ENCODE results near the gene TMED7. TPM values are rescaled to one million over a fixed set of nuclear protein-coding genes. Genes with fewer than 3 reads are reported as not detected.
A peak's percentile ranks its signal among the peaks of the same experiment; 100 is the strongest.

The TMED7 gene
- total RNA-seq, 1 donor from 2014 or later: 74.1 TPM

DNA sequence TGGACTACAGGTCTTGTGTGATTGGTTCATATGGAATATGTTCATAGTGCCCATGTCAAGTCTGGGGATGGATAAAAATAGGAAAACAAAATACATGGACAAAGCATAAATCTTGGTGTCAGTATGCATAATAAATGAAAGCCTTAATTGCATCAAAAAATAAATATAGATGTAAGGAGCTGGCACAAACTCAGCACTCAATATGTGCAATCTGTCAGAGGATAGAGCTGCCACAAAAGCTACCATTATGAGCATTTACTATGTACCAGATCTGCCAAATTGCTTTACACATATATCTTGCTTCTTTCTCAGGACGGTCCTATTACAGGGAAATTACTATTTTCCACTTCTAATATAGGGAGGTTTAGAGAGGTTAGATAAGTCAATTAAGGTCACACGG is 18.2 kb upstream of the TMED7 start:
- H3K4me3 ChIP-seq (ENCODE audit: low read depth, low read length): no peak overlapping the region
- TF ChIP-seq, protein P1, sequence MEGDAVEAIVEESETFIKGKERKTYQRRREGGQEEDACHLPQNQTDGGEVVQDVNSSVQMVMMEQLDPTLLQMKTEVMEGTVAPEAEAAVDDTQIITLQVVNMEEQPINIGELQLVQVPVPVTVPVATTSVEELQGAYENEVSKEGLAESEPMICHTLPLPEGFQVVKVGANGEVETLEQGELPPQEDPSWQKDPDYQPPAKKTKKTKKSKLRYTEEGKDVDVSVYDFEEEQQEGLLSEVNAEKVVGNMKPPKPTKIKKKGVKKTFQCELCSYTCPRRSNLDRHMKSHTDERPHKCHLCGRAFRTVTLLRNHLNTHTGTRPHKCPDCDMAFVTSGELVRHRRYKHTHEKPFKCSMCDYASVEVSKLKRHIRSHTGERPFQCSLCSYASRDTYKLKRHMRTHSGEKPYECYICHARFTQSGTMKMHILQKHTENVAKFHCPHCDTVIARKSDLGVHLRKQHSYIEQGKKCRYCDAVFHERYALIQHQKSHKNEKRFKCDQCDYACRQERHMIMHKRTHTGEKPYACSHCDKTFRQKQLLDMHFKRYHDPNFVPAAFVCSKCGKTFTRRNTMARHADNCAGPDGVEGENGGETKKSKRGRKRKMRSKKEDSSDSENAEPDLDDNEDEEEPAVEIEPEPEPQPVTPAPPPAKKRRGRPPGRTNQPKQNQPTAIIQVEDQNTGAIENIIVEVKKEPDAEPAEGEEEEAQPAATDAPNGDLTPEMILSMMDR (conservative IDR thresholded peaks at IDR 0.05; ENCODE audit: low read depth, low read length): no peak
- DNase-seq (ENCODE audit: low read depth): no peak

DNA sequence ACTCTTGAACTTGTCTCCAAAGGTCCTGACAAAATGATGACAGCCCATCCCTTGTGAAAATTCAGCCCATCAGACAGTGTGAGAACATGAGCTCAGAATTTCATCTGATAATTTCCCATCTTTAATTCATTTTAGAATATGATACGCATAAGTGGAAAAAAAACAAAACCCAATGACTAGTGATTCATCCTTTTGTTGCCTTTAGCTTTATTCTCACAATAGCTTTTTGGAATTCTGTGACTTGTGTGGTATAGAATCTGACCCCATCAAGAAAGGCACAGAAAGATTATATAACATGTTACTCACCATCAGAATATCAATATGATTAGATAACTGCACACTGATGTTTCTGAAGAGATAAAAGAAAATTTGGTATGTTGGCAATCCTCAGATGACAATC is 16.1 kb upstream of the TMED7 start:
- DNase-seq (ENCODE audit: low read depth): no peak
- TF ChIP-seq, protein P1 (conservative IDR thresholded peaks at IDR 0.05; ENCODE audit: low read depth, low read length): no peak
- no peak overlapping the region for H3K4me3 ChIP-seq (ENCODE audit: low read depth, low read length)

DNA sequence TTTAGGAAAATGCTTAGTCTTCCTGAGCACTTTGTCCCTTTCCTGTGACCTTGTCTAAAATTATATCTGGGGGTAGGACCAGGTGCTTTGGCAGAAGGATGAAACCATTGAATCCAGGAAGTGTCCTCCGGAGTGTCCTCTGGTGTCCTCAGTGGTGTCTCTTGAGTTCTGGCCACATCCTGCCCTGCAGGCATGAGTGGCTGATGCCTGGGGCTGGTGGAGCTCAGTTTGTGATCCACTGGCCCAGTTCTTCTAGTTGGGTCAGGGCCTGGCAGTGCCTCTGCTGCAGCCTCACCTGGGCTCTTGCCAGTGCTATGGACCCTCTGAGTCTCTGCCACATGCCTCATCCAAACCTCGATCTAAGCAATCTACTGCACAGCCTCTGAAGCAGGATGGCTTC is 14.4 kb upstream of the TMED7 start:
- no peak overlapping the region for H3K4me3 ChIP-seq (ENCODE audit: low read depth, low read length)
- TF ChIP-seq, protein P1 (conservative IDR thresholded peaks at IDR 0.05; ENCODE audit: low read depth, low read length): no peak
- DNase-seq (ENCODE audit: low read depth): no peak

DNA sequence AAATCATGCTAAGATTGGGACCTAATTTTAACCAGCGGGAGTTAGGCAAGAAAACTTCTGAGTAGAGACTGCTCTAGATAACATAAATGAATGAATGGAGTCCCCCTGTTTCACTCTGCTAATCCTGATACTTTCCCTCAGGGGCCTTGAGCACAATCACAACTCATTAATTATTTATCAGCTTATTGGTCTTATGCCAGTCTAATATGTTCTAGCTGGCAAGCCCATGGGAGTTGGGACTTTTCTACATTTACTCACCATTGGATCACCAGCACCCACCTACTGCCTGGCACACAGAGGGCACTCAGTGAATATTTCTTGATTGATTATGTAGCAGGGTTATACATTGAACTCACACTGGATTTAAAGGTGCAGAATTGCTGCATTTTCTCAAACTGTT is 13.5 kb upstream of the TMED7 start:
- no peak overlapping the region for H3K4me3 ChIP-seq (ENCODE audit: low read depth, low read length)
- no peak for DNase-seq (ENCODE audit: low read depth)
- TF ChIP-seq, protein P1 (conservative IDR thresholded peaks at IDR 0.05; ENCODE audit: low read depth, low read length): no peak

DNA sequence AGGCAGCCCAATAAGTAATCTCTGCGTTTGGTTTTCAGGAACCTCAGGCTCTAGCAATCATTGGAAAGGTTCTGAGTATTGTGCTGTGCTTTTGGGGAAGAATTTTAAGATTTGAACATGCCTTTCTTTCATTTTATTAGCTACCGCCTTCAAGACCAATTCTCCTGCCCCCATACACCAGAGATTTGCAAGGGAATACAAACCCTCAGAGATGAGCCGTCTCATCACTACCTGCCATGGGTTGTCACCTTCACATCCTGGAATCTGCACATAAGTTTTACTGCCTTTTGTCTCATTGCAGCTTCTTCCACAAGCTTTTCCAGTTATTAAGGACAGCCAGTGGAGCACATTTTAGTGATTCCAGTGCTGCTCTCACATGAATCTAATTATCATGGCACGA is 11.7 kb upstream of the TMED7 start:
- no peak for DNase-seq (ENCODE audit: low read depth)
- H3K4me3 ChIP-seq (ENCODE audit: low read depth, low read length): no peak overlapping the region
- TF ChIP-seq, protein P1 (conservative IDR thresholded peaks at IDR 0.05; ENCODE audit: low read depth, low read length): no peak

DNA sequence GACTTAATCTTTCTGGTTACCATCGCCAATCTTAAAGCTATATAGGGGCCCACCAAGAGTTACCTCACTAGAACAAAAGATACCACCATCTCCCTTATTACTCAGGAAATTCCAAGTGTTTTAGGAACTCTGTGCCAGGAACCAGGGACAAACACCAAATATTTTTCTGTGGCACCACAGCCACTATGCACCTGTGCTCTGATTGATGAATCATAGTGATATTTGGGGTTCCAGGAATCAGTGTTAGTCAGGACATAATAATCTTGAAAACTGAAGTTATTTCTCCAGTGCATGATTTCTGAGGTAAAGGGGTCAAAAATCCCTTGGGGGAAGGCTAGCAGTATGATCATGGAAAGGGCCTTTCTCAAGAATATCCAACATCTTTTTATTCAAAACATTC is 10.2 kb upstream of the TMED7 start:
- TF ChIP-seq, protein P1 (conservative IDR thresholded peaks at IDR 0.05; ENCODE audit: low read depth, low read length): no peak
- no peak for DNase-seq (ENCODE audit: low read depth)
- H3K4me3 ChIP-seq (ENCODE audit: low read depth, low read length): no peak overlapping the region

DNA sequence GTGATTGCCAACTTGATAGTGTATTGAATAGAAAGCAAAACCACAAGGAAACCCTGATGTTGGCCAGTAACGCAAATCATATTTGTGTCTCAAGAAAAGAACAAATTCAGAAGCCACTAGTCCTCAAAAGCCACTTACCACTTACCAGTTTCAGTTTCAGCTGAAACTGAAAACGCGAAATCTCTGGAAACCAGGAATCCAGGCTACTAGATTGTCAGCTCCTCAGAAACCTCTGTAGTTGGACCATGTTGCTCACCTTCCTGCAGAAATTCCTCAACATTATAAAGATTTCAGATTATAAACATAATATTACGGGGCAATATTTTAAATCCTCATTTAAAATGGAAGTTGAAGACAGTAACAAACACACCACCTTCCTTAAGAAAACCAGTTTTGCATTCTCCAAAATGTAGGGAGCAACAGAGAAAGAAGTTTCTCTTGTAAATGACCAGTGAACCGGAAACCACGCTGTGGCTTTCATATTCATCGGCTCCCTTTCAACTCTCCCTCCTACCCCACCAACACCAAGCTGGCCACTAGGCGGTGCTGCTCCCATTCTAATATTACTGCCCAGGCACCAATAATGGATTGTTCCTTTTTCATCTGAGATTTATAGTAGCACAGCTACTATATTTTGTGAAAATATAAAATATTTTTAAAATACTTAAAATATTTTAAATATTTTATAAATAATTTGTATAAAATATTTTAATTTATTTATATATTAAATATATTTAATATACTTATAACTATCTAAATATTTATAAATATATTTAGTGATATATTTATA is 8.7 kb upstream of the TMED7 start:
- TF ChIP-seq, protein P1 (conservative IDR thresholded peaks at IDR 0.05; ENCODE audit: low read depth, low read length): peak; percentile 98
- peak overlapping the region; percentile 28 for H3K4me3 ChIP-seq (ENCODE audit: low read depth, low read length)
- DNase-seq (ENCODE audit: low read depth): no peak

Data from epithelial cell of proximal tubule (primary cell).